ENCODE data around the gene IL33.

GRCh38 chr9:6187272-6187671 is 28.3 kb upstream of the IL33 start:
- no peak for TF ChIP-seq CTCF (IDR thresholded peaks at IDR 0.05; ENCODE audit: borderline replicate concordance, extremely low read depth, low read length, poor library complexity, severe bottlenecking)
- TF ChIP-seq EZH2 (IDR thresholded peaks at IDR 0.05; ENCODE audit: borderline replicate concordance, low read depth, low read length, severe bottlenecking): no peak
